ENCODE measurements around the gene HDAC1.

DNA sequence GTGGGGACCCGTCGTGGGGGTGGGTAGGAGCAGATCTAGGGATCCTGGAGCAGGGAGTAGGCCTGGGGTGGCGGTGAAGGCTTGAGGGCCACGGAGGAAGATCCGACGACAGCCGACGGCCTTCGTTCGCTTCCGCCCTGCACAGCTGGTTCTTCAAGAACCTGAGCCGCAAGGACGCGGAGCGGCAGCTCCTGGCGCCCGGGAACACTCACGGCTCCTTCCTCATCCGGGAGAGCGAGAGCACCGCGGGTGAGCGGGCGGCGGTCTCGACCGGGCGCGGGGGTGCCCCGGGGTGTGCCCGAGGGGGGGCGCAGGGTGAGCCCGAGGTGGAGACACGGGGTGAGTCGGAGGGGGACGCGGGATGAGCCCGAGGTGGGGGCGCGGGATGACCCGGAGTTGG, 16.5 kb upstream of the HDAC1 start:
- no peak for TF ChIP-seq YY1 (IDR thresholded peaks at IDR 0.05; ENCODE audit: insufficient read depth, insufficient read length)
- TF ChIP-seq SUZ12 (IDR thresholded peaks at IDR 0.05; ENCODE audit: extremely low read depth, insufficient read depth, insufficient read length): no peak
- no peak for TF ChIP-seq ZNF274 (IDR thresholded peaks at IDR 0.05; ENCODE audit: low read depth, low read length)

Measured in NT2/D1 (cell line).